Neural cell (in vitro differentiated cells): ENCODE measurements around the gene RFX2.

ENCODE experiments used
- EP300 ChIP-seq: fragments of 450-650 bp; conservative IDR thresholded peaks from 2 replicates; pipeline ENCODE4 v1.6.1; 2014; ENCODE audit warnings: antibody characterized with exemption, mild to moderate bottlenecking, moderate library complexity; ENCODE audit not compliant: poor library complexity, severe bottlenecking
- MXI1 ChIP-seq: fragments of 450-650 bp; conservative IDR thresholded peaks from 2 replicates; pipeline ENCODE4 v1.6.1; 2014; ENCODE audit warnings: antibody characterized with exemption, mild to moderate bottlenecking; ENCODE audit not compliant: poor library complexity, severe bottlenecking
- RAD21 ChIP-seq: fragments of 450-650 bp; conservative IDR thresholded peaks from 2 replicates; pipeline ENCODE4 v1.6.1; 2014; ENCODE audit warnings: antibody characterized with exemption, mild to moderate bottlenecking, moderate library complexity
- SMC3 ChIP-seq: fragments of 450-650 bp; conservative IDR thresholded peaks from 2 replicates; pipeline ENCODE4 v1.6.1; 2014; ENCODE audit warnings: antibody characterized with exemption, mild to moderate bottlenecking, moderate library complexity; ENCODE audit not compliant: poor library complexity
- TF ChIP-seq, protein P1 (sequence below): fragments of 450-650 bp; IDR thresholded peaks from 2 replicates; pipeline ENCODE4 v1.5.1; 2014; ENCODE audit warnings: antibody characterized with exemption, mild to moderate bottlenecking, moderate library complexity; ENCODE audit not compliant: poor library complexity, severe bottlenecking
- TF ChIP-seq, protein P2 (sequence below): IDR thresholded peaks from 2 replicates; pipeline ENCODE4 v1.6.1; 2012; ENCODE audit warnings: borderline replicate concordance

DNA sequence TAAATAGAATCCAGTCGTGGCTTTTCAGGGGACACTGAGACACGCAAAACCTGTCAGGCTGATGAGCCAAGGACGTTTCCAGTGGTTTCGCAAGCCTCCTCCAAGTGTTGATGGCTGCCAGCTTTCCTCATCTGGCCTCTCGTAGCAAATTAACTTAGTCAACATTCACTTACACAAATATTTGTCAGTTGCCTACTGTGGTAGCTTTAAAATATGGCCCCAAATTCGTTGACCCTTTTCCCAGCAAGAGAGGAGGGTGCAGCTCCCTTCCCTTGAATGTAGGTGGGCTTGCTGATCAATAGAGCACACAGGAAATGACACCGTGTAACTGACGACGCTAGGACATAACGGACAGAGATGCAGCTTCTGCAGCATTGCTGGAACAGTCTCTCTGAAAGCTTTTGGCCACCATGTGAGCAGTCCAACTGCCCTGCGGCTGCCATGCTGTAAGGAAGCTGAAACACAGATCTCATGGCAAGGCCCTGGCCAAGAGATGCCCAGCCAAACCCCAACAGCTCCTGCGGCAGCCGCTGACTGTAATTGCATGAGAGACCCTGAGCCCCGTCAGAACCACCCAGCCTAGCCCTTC is 126.8 kb downstream of the RFX2 start:
- TF ChIP-seq, protein P1, sequence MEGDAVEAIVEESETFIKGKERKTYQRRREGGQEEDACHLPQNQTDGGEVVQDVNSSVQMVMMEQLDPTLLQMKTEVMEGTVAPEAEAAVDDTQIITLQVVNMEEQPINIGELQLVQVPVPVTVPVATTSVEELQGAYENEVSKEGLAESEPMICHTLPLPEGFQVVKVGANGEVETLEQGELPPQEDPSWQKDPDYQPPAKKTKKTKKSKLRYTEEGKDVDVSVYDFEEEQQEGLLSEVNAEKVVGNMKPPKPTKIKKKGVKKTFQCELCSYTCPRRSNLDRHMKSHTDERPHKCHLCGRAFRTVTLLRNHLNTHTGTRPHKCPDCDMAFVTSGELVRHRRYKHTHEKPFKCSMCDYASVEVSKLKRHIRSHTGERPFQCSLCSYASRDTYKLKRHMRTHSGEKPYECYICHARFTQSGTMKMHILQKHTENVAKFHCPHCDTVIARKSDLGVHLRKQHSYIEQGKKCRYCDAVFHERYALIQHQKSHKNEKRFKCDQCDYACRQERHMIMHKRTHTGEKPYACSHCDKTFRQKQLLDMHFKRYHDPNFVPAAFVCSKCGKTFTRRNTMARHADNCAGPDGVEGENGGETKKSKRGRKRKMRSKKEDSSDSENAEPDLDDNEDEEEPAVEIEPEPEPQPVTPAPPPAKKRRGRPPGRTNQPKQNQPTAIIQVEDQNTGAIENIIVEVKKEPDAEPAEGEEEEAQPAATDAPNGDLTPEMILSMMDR = no peak
- no peak for TF ChIP-seq MXI1
- no peak for TF ChIP-seq RAD21
- no peak for TF ChIP-seq SMC3
- TF ChIP-seq EP300 = no peak
- TF ChIP-seq, protein P2, sequence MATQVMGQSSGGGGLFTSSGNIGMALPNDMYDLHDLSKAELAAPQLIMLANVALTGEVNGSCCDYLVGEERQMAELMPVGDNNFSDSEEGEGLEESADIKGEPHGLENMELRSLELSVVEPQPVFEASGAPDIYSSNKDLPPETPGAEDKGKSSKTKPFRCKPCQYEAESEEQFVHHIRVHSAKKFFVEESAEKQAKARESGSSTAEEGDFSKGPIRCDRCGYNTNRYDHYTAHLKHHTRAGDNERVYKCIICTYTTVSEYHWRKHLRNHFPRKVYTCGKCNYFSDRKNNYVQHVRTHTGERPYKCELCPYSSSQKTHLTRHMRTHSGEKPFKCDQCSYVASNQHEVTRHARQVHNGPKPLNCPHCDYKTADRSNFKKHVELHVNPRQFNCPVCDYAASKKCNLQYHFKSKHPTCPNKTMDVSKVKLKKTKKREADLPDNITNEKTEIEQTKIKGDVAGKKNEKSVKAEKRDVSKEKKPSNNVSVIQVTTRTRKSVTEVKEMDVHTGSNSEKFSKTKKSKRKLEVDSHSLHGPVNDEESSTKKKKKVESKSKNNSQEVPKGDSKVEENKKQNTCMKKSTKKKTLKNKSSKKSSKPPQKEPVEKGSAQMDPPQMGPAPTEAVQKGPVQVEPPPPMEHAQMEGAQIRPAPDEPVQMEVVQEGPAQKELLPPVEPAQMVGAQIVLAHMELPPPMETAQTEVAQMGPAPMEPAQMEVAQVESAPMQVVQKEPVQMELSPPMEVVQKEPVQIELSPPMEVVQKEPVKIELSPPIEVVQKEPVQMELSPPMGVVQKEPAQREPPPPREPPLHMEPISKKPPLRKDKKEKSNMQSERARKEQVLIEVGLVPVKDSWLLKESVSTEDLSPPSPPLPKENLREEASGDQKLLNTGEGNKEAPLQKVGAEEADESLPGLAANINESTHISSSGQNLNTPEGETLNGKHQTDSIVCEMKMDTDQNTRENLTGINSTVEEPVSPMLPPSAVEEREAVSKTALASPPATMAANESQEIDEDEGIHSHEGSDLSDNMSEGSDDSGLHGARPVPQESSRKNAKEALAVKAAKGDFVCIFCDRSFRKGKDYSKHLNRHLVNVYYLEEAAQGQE = no peak
